RPMI7951 (cell line): Measurements from ENCODE around the gene IQCM. TPM values are rescaled to one million over a fixed set of nuclear protein-coding genes. Genes with fewer than 3 reads are reported as not detected.

Source experiments
- DNase-seq: peaks from one replicate; pipeline ENCODE4 v3.0.0-alpha.2; 2012; ENCODE audit warnings: low read depth
- total RNA-seq: library from RNA; depleted of rRNA; stranded (reverse); fragments of >200 nt; shearing (Covaris generic); gene quantifications from 2 replicates; pipeline ENCODE4 v1.2.3, GENCODE V29; 2014

Gene IQCM
- total RNA-seq, 1 experiment from 2014 or later, result not detected

DNA sequence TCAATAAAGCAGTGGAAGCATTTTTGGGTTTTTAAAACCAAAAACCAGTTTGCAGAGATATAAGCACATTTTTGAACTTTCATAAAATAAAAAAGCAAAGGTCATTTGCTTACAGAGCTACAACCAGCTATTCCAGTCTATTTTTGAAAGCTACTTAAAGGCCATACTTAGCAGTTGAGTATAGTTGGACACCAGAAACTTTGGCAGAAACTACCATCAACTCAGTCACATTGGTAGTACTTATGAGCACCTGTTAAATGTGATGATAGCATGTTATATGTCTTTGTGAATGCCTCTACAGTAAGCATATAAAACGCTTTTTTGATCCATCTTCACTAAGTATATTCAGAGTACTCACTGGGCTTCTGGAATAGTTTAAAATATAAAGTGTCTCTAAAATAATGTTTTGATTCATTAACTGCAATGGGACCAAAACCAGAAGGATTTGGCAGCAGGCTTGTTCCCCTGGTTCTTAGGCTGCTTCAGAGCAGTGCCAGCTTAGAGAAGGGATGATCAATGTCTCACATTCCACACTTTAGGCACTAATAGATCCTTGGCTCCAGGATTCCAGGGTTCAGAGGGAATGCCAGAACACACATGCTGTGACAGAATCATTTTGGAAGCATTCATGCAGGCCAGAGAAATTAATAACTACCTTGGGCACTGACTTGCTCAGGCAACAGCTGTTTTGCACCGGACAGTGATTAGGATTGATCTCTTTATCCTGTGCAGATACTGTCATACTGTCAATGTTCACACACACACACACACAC lies 103.9 kb downstream of the IQCM start:
- no peak for DNase-seq

DNA sequence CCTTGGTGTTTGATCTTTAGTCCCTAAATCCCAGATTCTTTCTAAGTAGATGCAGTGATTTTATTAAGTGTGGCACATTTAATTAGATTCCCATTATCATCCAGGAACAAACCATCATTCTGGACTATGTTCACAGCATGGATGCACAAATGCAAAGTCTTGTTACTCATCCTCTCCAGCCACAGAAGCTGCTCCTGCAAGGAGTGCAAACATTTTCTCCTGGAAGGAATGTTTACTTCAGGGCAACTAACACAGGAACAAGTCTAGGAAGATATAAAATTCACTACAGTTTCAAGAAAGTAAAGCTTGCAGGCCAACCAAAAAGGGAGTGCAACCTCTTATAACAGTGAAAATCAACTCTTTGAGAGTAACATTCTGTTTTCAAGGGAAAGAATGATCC lies 106.0 kb downstream of the IQCM start:
- DNase-seq, result no peak

DNA sequence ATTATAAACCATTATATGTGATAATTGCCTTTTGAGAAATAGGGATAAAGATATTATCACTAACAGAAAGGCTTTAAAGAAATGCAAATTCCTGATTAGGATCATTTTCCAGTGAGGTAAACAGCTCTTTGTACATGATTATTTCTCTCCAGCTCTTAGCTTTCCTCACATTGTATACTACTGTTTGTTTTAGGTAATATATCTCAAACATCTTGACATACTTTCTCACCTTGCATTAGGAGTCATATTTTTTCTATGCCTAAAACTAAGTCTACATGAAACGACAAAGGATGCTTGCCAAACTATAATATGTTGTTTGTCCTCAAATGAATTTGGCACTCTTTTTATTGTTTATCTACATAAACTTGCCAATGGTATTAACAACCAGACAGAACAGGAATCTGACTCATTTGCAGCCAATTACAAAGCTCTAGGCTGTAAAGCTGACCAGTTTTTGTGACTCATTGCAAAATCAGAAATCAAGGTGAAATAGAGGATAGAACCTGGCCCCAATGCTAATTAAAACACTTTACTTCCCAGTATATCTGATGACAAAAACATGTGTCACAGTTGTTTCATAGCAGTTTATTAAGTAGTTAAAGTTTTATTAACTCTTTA lies 107.0 kb downstream of the IQCM start:
- no peak for DNase-seq

DNA sequence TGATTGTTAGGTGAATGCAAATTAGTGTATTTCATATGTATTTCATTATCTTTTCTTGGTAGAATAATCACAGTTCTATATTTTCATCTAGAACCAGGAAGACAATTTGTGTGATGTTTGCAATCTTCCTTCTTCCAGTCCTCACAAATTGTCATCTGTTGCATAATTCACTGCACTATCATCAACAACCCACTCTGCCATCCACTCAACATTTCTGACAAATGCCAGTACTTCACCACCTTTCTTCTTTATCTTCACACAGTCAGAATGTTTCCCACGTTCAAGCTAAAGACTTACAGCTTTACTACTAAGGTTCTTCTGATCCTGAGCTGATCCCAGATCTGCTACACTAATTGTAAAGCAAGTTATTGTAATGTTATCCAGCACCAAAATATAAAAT lies 107.8 kb downstream of the IQCM start:
- no peak for DNase-seq

DNA sequence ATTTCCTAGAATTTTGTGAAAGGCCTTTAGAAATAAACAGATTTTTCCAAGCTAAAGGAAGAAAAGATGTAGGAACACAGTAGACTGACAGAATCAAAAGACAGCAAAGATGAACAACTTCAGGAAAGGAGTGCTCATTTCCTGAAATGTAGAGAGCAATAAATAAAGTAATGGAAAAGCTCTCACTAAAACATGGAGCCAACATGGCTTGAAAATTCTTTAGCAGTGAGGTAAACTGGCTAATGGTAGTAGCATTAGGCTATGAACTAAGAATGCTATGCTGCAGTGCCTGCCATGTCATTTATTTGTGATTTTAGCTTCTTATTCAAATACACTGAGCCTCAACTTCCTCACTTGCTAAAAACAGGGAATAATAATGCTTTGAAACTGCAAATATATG lies 108.7 kb downstream of the IQCM start:
- no peak for DNase-seq

DNA sequence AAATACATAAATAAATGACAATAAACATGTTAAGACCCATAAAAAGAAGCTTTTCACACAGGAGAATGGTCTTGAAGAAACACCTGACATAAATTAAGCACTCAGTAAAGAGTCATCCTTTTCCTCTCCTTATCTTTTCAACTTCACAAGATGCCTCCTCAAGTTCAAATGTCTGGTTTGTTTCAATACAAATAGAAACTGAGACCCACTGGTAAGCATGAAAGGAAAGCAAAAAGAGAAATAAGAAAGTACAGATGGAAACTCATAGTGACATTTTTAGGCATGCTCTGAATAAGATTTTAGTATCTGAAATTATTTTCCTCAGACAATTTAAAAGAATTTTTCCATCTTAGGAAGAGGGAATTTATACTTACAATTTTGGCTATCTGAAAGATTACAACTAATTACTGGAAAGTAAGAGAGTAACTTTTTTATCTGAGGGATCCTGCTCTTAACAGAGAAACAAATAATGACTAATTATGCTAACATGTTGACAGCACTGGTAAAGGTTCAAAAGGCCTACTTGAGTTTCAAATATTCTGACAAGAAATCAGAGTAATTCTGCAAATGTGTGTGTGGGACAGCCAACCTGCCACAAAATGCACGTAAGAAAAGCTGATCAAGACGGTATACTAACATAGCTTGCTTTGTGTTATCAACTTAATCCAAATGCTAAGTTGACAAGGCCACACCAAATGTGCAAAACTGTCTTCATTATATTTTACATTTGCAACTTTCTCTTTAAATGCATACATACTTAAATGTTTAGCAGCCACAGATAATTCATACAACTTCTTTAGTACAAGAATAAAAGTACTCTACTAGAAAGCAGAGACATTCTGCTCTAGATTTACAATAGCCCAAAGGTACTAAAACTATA lies 113.0 kb downstream of the IQCM start:
- DNase-seq, result no peak

DNA sequence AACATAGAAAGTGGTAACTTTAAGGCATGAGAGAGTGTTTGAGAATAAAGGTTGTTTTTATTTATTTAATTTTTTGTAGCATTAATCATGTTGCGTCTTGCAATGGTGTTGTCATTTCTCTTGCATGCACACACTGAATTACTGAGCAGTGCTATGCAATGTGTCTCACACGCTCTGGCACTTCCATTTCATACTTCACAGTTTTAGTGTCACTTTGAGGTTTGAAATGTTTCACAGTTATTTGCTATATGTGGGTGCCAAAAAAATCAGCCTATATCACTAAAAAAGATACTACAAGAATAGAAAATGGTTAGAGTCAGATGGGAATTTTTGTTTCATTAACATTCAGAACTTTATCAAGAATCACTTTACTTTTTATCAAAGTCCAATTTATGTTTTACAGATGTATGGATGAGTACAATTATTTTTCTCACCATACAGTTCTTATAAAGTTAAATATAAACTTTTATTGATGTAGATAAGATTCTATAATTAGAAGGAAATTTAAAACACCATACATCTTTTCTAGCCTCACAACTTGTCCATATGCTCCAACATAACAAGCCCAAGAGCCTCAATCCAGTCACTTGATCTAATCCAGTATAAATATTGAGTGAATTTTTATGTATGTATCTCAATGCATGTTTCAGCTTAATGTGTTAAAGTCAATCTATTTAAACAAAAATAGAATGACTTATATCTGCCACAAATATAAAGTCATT lies 114.0 kb downstream of the IQCM start:
- no peak for DNase-seq

DNA sequence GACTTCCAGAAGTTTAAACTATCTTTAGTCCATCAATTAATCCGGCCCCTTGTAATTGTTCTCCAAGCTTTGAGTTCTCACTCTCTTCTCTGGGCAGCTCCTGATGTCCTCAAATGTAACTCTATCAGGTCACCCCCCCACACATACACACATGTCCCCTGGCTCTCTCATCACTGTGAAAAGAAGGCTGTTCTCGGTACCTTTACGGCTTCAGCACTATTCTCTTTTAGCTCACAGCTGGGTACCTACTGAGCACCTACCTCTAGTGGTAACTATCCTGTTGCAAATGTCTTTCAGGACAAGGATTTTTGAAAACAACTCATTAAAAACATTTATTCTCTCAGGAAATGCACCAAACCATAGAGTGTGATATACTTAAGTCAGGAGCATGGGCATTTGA lies 115.4 kb downstream of the IQCM start:
- DNase-seq, result no peak

DNA sequence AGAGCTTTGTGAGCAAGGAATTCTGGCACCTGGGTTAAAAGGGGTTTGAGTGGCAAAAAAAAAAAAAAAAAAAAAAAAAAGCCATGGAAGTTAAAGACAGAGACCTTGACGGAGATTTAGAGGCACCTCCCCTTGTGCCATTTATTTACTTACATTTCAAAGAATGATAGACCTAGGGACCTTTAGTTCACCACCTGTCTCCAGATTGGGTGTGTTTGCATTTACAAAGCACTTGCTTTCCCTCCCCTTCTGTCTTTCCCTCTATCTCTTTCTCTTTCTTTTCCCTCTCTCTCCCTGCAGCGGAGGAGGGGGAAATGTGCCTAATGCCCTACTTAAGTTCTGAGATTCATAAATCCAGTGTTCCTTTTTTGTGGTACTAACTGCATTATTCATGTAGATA lies 116.0 kb downstream of the IQCM start:
- no peak for DNase-seq

DNA sequence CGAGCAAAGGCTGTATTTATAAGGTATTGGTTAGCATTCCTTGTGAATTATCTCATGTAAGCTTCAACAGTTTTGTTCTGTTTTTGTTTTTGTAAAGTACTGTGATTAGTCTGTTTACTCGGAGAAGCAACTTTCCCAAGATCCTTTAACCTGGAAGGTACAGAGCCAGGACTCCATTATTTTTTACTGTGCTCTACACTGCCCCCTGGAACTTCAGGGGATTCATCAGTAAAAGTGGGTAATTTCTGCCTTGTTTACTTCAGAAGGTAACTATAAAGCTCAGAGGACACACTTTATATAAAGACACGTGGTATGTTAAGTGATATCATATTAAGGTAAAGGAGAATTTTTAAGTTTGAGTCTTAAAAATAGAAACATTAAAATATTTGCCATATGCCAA lies 124.9 kb downstream of the IQCM start:
- DNase-seq, result no peak

DNA sequence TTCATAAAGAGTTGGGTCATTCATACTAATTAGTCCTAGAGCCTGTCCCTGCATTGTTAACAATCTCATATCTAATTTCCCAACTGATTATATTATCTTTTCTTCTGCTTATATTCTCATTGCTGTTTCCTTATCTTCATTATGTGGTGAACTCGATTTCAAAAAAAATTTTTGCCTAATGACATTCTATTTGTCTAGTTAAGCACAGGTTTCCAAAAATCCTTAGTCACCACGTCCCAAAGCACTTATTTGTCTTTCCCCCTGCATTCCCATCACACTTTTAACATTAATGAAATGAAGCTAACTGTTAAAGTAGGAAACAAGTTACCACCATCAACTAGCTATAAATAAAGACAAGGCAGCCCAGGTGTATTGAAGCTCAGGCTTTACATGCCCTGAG lies 131.1 kb downstream of the IQCM start:
- no peak for DNase-seq

DNA sequence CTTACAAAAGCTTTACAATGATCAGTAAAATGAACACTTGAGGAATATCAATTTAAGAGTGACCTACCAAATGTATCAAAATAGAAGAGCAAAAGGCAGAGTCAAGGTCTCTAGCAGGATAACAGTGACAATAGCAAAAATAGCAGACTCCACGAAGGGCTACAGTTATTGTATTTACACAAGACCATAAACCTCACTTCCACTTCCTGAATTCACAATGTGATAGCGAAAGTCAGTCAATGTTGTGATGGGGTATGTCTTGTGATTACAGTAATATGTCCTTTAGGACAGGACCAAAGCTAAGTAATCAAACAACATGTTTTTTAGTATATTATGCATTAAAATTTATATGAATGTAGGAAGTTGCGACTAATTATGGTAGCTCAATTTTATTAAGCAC lies 139.6 kb downstream of the IQCM start:
- DNase-seq, result no peak

DNA sequence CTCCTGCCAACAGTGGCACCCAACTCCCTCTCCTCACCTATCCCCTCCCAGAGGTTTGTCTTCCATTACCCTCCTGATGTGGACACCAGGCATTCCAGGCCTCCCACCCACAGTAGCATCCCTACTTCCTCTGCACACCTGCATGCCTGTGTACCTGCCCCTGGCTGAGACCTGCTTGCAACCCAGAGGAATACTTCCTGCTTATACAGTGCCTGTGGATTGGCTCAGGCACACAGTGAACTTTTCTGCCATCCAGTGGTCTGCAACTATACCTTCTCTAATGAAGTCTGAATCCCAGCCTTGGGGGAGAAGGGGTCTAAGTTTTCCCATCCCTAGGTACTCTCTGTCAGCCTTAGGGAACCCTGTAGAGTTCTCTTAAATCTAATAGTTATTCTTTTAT lies 169.9 kb downstream of the IQCM start:
- no peak for DNase-seq

DNA sequence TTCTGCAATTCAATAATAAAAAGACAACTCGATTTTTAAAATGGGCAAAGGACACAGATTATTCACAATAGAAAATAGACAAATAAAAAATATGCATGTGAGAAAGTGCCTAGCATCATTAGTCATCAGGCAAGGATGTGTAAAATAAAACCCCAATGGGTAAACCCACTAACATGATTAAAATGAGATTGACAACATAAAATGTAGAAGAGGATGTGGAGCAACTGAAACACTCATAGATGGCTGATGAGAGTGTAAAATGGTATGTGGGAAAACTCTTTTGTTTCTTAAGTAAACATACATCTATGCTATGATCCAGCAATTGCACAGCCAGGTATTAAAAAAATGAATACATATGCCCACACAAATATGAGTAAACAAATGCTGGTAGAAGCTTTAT lies 177.6 kb downstream of the IQCM start:
- no peak for DNase-seq

DNA sequence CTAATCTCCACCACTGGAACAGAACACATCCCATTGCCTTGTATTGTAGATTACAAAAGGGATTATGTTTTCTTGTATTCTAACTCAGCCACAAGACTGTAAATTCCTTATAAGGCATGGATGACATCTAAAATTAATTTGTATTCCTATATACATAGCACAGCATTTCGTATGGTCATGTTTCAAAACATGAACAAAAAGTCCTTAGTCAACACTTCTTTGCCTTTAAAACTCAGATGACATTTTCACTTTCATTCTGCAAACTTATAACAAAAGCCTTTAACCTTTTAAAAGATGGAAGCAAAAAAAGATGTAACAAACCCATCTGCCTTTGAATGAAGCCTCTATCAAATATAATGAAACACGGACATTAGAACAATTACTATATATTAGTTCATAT lies 181.3 kb downstream of the IQCM start:
- no peak for DNase-seq

DNA sequence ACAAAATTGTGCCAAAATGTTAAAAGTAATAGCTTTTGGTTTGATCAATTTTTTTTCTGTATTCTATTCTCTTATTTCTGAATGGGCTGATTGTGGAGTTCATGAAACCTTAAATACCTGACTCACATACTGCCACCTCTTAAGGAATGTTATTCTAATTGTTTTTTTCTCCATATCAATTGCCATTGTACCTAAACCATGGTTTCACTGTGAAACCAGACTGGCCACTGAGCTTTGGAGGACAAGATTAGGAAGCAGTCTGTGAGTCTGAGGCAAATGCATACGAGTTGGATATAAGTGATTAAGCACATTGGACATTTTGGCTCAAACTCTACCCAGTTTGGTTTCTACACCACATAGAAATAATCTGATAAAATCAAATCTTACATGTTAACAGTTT lies 184.0 kb downstream of the IQCM start:
- DNase-seq, result no peak

DNA sequence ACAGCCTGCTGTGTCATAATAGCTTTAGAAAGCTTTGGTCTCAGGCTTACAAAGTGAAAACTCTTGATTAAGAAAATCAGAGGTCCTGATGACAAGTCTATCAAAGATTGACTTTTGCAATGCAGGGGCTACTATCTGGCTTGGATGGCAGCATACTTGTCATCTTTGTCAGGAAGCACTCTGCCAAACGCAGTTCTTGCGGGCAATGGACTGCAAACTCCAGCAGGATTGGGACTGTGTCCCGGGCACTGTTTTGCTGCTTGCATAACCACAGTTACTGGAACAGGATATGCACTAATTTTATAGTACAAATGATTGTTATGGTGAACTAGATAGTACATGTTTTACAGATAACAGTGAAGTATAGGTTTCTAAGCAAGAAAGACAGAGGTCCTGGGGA lies 185.6 kb downstream of the IQCM start:
- DNase-seq, result no peak

DNA sequence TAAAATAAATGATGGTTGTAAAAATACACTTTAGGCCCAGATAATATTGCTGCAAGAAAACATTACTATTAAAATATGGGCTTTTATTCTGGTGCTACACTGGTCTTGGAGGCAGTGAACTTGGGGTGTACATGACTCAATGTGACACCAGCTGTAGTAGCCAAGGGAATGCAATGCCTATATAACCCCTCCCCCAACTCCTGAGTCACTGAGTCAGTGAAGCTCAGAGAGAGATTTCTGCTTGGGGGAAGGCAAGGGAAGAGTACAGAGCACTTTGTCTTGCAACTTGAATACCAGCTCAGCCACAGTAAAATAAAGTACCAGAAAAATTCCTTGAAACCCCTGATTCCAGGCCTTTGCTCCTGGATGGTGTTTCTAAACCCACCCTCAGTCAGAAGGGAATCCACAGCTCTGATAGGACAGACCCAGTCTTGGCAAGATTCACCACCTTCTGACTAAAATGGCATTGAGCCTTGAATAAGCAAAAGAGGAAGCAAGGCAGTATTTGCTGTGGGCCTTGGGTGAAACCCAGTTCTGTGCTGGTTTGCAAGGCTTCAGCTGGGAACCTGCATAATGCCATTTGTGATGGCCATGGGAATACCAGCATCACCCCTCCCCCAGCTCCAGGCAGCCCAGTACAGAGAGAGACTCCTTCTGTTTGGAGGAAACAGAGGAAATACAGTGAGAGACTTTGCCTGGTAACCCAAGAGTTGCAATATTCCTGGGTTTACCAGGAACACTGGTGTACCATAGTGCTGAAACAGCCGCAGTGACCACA lies 209.9 kb downstream of the IQCM start:
- DNase-seq, result no peak

DNA sequence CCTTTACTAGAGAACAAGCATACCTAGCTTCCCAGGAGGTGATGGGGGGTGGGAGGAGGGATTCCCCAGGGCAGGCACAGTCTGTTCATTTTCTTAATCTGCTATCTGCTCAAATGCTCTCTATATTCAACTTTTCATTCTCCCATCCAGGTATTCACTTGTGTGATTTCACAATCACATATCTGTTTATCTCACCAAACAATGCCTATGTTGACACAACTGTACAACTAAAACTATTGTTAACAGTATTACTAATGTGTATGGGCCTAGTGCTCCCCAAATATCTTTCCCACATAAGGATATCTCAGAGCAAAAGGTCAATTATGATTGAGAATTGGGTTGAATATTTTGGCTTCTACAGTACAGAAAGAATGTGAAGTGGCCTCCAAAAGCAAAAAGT lies 210.8 kb downstream of the IQCM start:
- no peak for DNase-seq

DNA sequence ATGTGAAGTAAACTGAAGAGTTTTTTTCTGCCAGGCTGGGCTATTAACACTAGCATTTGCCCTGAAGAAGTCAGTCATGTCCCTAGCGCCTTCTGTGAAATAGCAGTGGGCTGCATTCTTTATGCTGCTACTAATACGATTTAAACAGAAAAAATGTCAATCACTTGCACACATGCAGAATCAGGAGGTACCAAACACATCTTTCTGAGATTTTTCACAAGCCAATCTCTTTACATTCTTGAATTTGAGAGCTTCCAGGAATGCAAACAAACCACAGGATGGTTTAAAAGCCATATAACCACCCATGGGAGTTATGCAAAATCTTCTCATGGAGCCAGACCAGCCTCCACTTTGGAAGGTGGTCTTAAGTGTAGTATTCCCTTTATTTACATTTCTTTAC lies 220.1 kb downstream of the IQCM start:
- DNase-seq, result no peak

DNA sequence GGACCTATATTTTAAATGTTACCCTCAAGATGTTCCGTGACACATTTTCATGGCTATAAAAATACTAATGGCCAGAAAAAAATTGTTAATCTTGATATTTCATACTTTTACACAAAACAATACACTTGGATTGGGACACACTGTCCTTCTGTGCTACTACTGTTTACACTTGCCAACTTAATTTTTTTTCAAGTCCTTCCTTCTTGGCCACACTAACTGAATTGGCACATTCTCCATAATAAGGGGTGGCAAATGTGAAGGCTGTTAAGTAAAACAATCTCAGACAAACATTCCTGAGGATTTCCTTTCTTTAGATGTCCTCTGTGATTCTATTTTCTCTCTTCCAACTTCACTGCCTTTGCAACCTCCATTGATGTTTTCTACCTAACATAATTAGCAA lies 225.8 kb downstream of the IQCM start:
- no peak for DNase-seq
